CD4-positive, alpha-beta T cell (primary cell): Measurements from ENCODE around the gene ARHGAP26. TPM values are rescaled to one million over a fixed set of nuclear protein-coding genes. Genes with fewer than 3 reads are reported as not detected.

ENCODE experiments used
- ATAC-seq: fragments of 200-7000 bp; cut with Tn5 transposase; one replicate; pipeline ENCODE4 v1.10.0; 2022; ENCODE audit warnings: mild to moderate bottlenecking; ENCODE audit not compliant: poor library complexity
- CTCF ChIA-PET: fragments of 350-600 bp; sonication (Branson Sonifier 250); formaldehyde crosslinking; loops from one replicate; lab custom pipeline; 2021; ENCODE audit warnings: antibody characterized with exemption, inconsistent platforms; lab: Charles Lee
- POLR2A ChIA-PET: fragments of 350-600 bp; sonication (Branson Sonifier 250); formaldehyde crosslinking; loops from one replicate; lab custom pipeline; 2021; ENCODE audit warnings: antibody characterized with exemption, inconsistent platforms; lab: Charles Lee
- DNase-seq, 14 experiments: peaks; one replicate each; pipeline ENCODE4 v3.0.0-alpha.2; 2013 to 2020; ENCODE audit warnings: mixed read lengths in 2 of 14
- H3K27ac ChIP-seq, 2 donors: one replicate each; pipeline versions ENCODE4 v1.5.1 to v1.7.0; 2013; ENCODE audit warnings: low read length in 2 of 2, low read depth in 1 of 2, mild to moderate bottlenecking in 1 of 2
- H3K27me3 ChIP-seq, 2 experiments: 1 replicate in 1 of 2; 2 replicates in 1 of 2; pipeline versions ENCODE4 v1.6.1 to v1.7.0; 2013; ENCODE audit warnings: low read length in 2 of 2, control low read depth in 1 of 2, mild to moderate bottlenecking in 1 of 2, moderate library complexity in 1 of 2; ENCODE audit not compliant: insufficient read depth in 2 of 2, control insufficient read depth in 1 of 2
- H3K36me3 ChIP-seq: one replicate; pipeline ENCODE4 v1.6.1; 2013; ENCODE audit warnings: low read length, control low read depth; ENCODE audit not compliant: insufficient read depth
- H3K4me1 ChIP-seq: one replicate; pipeline ENCODE4 v1.6.1; 2013; ENCODE audit warnings: low read length, control low read depth; ENCODE audit not compliant: insufficient read depth
- H3K4me3 ChIP-seq: one replicate; pipeline ENCODE4 v1.5.1; 2013; ENCODE audit warnings: mild to moderate bottlenecking, low read length, moderate library complexity
- H3K9me3 ChIP-seq, 2 experiments: 1 replicate in 1 of 2; 2 replicates in 1 of 2; pipeline versions ENCODE4 v1.6.1 to v1.7.0; 2013; ENCODE audit warnings: low read length in 2 of 2, mild to moderate bottlenecking in 2 of 2, control low read depth in 1 of 2, moderate library complexity in 1 of 2; ENCODE audit not compliant: control insufficient read depth in 1 of 2, insufficient read depth in 1 of 2
- H3K27ac Mint-ChIP-seq: one replicate; pipeline ENCODE4 v1.8.0; 2020; ENCODE audit warnings: mixed read lengths
- H3K27me3 Mint-ChIP-seq: one replicate; pipeline ENCODE4 v1.8.0; 2021; ENCODE audit warnings: mixed read lengths
- H3K36me3 Mint-ChIP-seq: one replicate; pipeline ENCODE4 v1.8.0; 2021; ENCODE audit warnings: low read depth, mixed read lengths
- H3K4me1 Mint-ChIP-seq: one replicate; pipeline ENCODE4 v1.8.0; 2021; ENCODE audit warnings: low read depth, mixed read lengths
- H3K4me3 Mint-ChIP-seq: one replicate; pipeline ENCODE4 v1.8.0; 2020; ENCODE audit warnings: mild to moderate bottlenecking, mixed read lengths
- H3K9me3 Mint-ChIP-seq: one replicate; pipeline ENCODE4 v1.8.0; 2020; ENCODE audit warnings: mixed read lengths
- CTCF ChIP-seq: fragments of 200-600 bp; IDR thresholded peaks from one replicate; pipeline ENCODE4 v1.8.0; 2022; ENCODE audit warnings: antibody characterized with exemption, mild to moderate bottlenecking
- intact Hi-C, 2 experiments: fragments of 100-400 bp; cut with DNase I in 1 of 2; cut with micrococcal nuclease in 1 of 2; formaldehyde crosslinking; loops; one replicate each; pipeline versions ENCODE4 v1.15.1 to v1.9.0; 2023 to 2025; cut with DNase I, micrococcal nuclease
- total RNA-seq, 174 experiments: library from RNA in 2 of 174; stranded (reverse) in 2 of 174; gene quantifications; one replicate each; pipeline ENCODE4 v1.2.3 and lab custom pipeline; 2021 to 2026

The ARHGAP26 gene
- total RNA-seq, 2 experiments from 2014 or later: 24.9 to 27.3 TPM

- Histone ChIP-seq H3K27ac (no peak overlapping the region), H3K36me3 (no peaks in the 10 kb centered on the region), H3K4me3 (no peak overlapping the region), H3K27me3 (no peaks in the 10 kb centered on the region), H3K9me3 (no peaks in the 10 kb centered on the region), H3K4me1 (peaks cover 4% of the 10 kb centered on the region)
- intact Hi-C loops: no loop called here
- no peak for TF ChIP-seq CTCF
- ATAC-seq (no peak), DNase-seq (no peak)
- Mint-ChIP-seq H3K36me3 (peaks cover 5% of the 10 kb centered on the region), H3K27me3 (no peaks in the 10 kb centered on the region), H3K4me3 (no peak overlapping the region), H3K9me3 (no peaks in the 10 kb centered on the region), H3K27ac (no peak overlapping the region), H3K4me1 (peaks cover 29% of the 10 kb centered on the region)
- ChIA-PET CTCF (no interaction called here), POLR2A (no interaction called here)
These were observed 49.6 kb downstream of the ARHGAP26 start for GRCh38 chr5:142819825-142820224.

GRCh38 chr5:142820447-142820846, 50.3 kb downstream of the ARHGAP26 start:
- H3K27me3 ChIP-seq: no peaks in the 10 kb centered on the region
- Mint-ChIP-seq H3K9me3 (no peaks in the 10 kb centered on the region), H3K36me3 (peaks cover 5% of the 10 kb centered on the region), H3K27me3 (no peaks in the 10 kb centered on the region), H3K27ac (no peak overlapping the region), H3K4me1 (peaks cover 33% of the 10 kb centered on the region), H3K4me3 (no peak overlapping the region)
- H3K4me1 ChIP-seq: peaks cover 4% of the 10 kb centered on the region
- CTCF ChIA-PET: no interaction called here
- TF ChIP-seq CTCF: no peak
- POLR2A ChIA-PET: interaction anchor here (2.7 kb wide), 1 partner anchor 50 kb away, joined by 8 read pairs; the partner anchor contains the start of gene ARHGAP26
- no peak for DNase-seq
- intact Hi-C loops: no loop called here
- no peaks in the 10 kb centered on the region for H3K9me3 ChIP-seq
- H3K27ac ChIP-seq: no peak overlapping the region
- no peaks in the 10 kb centered on the region for H3K36me3 ChIP-seq
- H3K4me3 ChIP-seq: no peak overlapping the region
- ATAC-seq: no peak

- ATAC-seq: no peak
- no peak overlapping the region for H3K27ac ChIP-seq
- Mint-ChIP-seq H3K4me1 (peaks cover 37% of the 10 kb centered on the region), H3K36me3 (peaks cover 5% of the 10 kb centered on the region), H3K9me3 (no peaks in the 10 kb centered on the region), H3K27me3 (no peaks in the 10 kb centered on the region), H3K4me3 (no peak overlapping the region), H3K27ac (no peak overlapping the region)
- DNase-seq: no peak
- intact Hi-C loops: no loop called here
- no peak overlapping the region for H3K4me3 ChIP-seq
- H3K9me3 ChIP-seq: no peaks in the 10 kb centered on the region
- peaks cover 5% of the 10 kb centered on the region for H3K4me1 ChIP-seq
- no peaks in the 10 kb centered on the region for H3K36me3 ChIP-seq
- TF ChIP-seq CTCF: no peak
- ChIA-PET POLR2A (interaction anchor here (2.7 kb wide), 1 partner anchor 51 kb away, joined by 8 read pairs; the partner anchor contains the start of gene ARHGAP26), CTCF (interaction anchor here (1.1 to 2.1 kb wide), 2 partner anchors 51 to 59 kb away, joined by 4 to 6 read pairs; partner anchors contain the start of gene ARHGAP26)
- H3K27me3 ChIP-seq: no peaks in the 10 kb centered on the region
These were observed 51.0 kb downstream of the ARHGAP26 start for GRCh38 chr5:142821034-142821732.
